Measurements from ENCODE around the gene GSTM3.

GSTM3 gene

GRCh38 chr1:109740615-109741373 lies at the start of gene GSTM3:
Gene GSTM3 (minus strand): TSS chr1:109741038. CDS start chr1:109740287, 751 bp downstream.
- DNase-seq, result no peak

- no peak for DNase-seq
Observed at GRCh38 chr1:109790329-109790728, 49.5 kb upstream of the GSTM3 start.

GRCh38 chr1:109789551-109790180 lies 48.8 kb upstream of the GSTM3 start:
- no peak for DNase-seq

- DNase-seq, result no peak
Observed at GRCh38 chr1:109788695-109789521, 48.1 kb upstream of the GSTM3 start.

- no peak for DNase-seq
Observed at GRCh38 chr1:109787845-109788601, 47.2 kb upstream of the GSTM3 start.

- no peak for DNase-seq
Observed at GRCh38 chr1:109787211-109787844, 46.5 kb upstream of the GSTM3 start.

GRCh38 chr1:109786531-109787021 lies 45.7 kb upstream of the GSTM3 start:
- DNase-seq, result no peak

- DNase-seq, result no peak
Observed at GRCh38 chr1:109786112-109786480, 45.3 kb upstream of the GSTM3 start.

- no peak for DNase-seq
Observed at GRCh38 chr1:109785446-109786111, 44.7 kb upstream of the GSTM3 start.

GRCh38 chr1:109784551-109785252 lies 43.9 kb upstream of the GSTM3 start:
- no peak for DNase-seq

- no peak for DNase-seq
Observed at GRCh38 chr1:109783436-109783835, 42.6 kb upstream of the GSTM3 start.

GRCh38 chr1:109782927-109783326 lies 42.1 kb upstream of the GSTM3 start:
- DNase-seq, result no peak

- no peak for DNase-seq
Observed at GRCh38 chr1:109782514-109782913, 41.7 kb upstream of the GSTM3 start.

GRCh38 chr1:109781806-109782205 lies 41.0 kb upstream of the GSTM3 start:
- DNase-seq, result no peak

- no peak for DNase-seq
Observed at GRCh38 chr1:109780982-109781381, 40.1 kb upstream of the GSTM3 start.

- no peak for DNase-seq
Observed at GRCh38 chr1:109777980-109778625, 37.3 kb upstream of the GSTM3 start.

GRCh38 chr1:109777436-109777835 lies 36.6 kb upstream of the GSTM3 start:
- no peak for DNase-seq

- no peak for DNase-seq
Observed at GRCh38 chr1:109776911-109777310, 36.1 kb upstream of the GSTM3 start.

GRCh38 chr1:109776206-109776835 lies 35.5 kb upstream of the GSTM3 start:
- DNase-seq, result no peak

GRCh38 chr1:109775398-109775797 lies 34.6 kb upstream of the GSTM3 start:
- no peak for DNase-seq

Measured in NCI-H2081 treated with DMSO at 0.1 percent for 48 hours (cell line).